Ovary (tissue), 3 donors: ENCODE data around the gene LMBR1L.

ENCODE experiments used
- EP300 ChIP-seq: sonication (generic); formaldehyde crosslinking; IDR thresholded peaks from one replicate; pipeline ENCODE4 v1.6.1; 2017; ENCODE audit warnings: antibody characterized with exemption
- POLR2A ChIP-seq: fragments of 450-650 bp; IDR thresholded peaks from one replicate; pipeline ENCODE4 v1.6.1; 2017; ENCODE audit warnings: antibody characterized with exemption, mild to moderate bottlenecking, moderate library complexity
- TF ChIP-seq, protein P1 (sequence below), 3 donors: fragments of 450-650 bp in 2 of 3; fragments of 200-600 bp in 1 of 3; IDR thresholded peaks; one replicate each; pipeline versions ENCODE4 v1.5.1 to v1.8.0; 2016 to 2022; ENCODE audit warnings: antibody characterized with exemption in 3 of 3, mild to moderate bottlenecking in 1 of 3
- donor health status: DM: no; HTN: no; CAD: no.

- TF ChIP-seq, protein P1, sequence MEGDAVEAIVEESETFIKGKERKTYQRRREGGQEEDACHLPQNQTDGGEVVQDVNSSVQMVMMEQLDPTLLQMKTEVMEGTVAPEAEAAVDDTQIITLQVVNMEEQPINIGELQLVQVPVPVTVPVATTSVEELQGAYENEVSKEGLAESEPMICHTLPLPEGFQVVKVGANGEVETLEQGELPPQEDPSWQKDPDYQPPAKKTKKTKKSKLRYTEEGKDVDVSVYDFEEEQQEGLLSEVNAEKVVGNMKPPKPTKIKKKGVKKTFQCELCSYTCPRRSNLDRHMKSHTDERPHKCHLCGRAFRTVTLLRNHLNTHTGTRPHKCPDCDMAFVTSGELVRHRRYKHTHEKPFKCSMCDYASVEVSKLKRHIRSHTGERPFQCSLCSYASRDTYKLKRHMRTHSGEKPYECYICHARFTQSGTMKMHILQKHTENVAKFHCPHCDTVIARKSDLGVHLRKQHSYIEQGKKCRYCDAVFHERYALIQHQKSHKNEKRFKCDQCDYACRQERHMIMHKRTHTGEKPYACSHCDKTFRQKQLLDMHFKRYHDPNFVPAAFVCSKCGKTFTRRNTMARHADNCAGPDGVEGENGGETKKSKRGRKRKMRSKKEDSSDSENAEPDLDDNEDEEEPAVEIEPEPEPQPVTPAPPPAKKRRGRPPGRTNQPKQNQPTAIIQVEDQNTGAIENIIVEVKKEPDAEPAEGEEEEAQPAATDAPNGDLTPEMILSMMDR (IDR thresholded peaks at IDR 0.05): no peak
- TF ChIP-seq POLR2A: no peak
- no peak for TF ChIP-seq EP300
Measured at GRCh38 chr12:49064767-49065152, 45.9 kb downstream of the LMBR1L start.
